NCI-H1105 (cell line): ENCODE results near the gene PTTG2.
"Not testable (repeated sequence)": the region's sequence is repeated elsewhere in the genome, so short reads cannot be mapped to it uniquely, and the experiment has no call there.

Experiments
- DNase-seq: peaks from one replicate; lab custom pipeline; 2025; lab: John Stamatoyannopoulos, UW

The PTTG2 gene

DNA sequence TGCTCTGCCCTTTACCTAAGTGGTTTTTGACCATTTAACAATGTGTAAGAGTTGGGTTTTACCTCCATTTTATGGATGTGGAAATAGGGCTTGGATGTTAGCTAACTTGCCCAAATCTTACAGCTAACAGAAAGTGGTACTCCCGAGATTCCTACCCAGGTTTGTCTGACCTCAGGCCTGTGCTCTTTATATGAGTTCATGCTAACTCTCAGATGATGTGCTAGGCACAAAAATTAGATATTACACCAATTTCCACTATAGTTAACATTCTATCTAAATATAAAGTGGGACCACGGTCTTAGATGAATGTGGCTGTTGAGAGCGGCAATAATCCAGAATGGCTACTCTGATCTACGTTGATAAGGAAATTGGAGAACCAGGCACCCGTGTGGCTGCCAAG, at the start of gene PTTG2:
PTTG2 (plus strand) TSS at position 301 of the 400 bp plus-strand sequence; CDS start at position 338, 37 bp downstream.
- no peak for DNase-seq

DNA sequence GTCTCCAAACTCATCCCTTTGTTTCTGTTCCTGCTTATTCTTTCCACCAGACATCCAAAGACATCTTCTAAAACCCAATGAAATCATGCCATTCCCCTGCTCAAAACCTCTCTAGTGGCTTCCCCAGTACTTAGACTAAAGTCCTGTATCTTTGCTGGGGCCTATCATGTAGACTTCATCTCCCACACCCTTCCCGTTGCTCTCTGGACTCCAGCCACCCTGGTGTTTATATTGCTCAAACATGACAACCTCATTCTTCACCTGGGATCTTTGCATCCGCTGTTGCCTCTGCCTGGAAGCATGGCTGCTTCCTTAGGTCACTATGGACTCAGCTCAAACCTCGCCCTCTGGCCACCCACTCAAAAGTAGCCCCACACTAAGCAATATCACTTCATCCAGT, 45.7 kb upstream of the PTTG2 start:
- DNase-seq = no peak

GRCh38 chr4:37917388-37917787, 42.8 kb upstream of the PTTG2 start:
- no peak for DNase-seq

GRCh38 chr4:37918653-37919052, 41.5 kb upstream of the PTTG2 start:
- no peak for DNase-seq

GRCh38 chr4:37922328-37922727, 37.9 kb upstream of the PTTG2 start:
- no peak for DNase-seq

GRCh38 chr4:37923089-37923488, 37.1 kb upstream of the PTTG2 start:
- DNase-seq = not testable (repeated sequence)

- DNase-seq = no peak
Observed at GRCh38 chr4:37924946-37925345, 35.3 kb upstream of the PTTG2 start.

GRCh38 chr4:37927434-37927833, 32.8 kb upstream of the PTTG2 start:
- no peak for DNase-seq

DNA sequence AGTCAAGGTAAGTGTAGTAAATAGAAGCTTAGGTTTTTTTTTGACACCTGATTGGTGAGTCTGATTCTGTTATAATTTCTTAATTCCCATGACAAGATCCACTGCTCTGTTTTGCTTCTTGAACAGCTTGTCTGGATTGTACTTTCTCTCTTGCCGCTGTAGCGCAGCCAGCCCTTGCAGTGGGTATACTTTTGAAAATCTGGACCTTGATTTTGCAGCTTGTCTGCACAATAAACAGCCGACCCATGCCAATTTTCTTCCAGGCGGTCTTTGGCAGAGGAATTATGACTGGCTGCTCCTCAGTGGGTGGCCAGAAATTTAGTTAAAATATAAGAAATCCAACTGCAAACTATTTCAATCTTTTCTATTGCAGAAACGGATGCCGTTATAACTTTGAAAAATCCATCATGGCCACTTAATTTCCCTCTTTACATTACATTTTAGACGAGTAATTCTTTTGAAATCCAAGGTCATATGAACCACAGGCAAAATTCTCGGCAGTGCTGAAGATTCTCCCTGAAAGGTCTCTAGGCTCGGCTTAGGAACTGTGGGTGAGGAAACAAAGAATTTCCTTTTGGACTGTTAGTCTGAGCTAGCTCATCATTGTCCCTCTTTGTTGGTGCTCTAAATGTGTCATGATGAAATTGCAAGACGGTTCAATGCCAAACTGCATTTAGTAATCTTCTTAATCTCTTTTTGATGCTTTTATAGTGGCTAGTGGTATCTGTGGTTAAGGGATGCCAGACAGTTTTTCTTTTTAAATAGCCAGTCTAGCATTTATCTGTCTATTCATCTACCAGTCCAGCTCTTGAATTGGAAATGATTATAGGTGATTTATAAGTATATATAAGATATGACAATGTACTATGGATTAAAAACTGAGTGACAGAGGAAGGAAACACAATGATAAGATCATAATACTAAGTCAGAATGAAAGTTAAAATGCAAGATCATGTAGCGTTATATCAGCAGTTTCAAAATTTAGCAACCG, 31.5 kb upstream of the PTTG2 start:
- DNase-seq = no peak

GRCh38 chr4:37934096-37934495, 26.1 kb upstream of the PTTG2 start:
- no peak for DNase-seq

DNA sequence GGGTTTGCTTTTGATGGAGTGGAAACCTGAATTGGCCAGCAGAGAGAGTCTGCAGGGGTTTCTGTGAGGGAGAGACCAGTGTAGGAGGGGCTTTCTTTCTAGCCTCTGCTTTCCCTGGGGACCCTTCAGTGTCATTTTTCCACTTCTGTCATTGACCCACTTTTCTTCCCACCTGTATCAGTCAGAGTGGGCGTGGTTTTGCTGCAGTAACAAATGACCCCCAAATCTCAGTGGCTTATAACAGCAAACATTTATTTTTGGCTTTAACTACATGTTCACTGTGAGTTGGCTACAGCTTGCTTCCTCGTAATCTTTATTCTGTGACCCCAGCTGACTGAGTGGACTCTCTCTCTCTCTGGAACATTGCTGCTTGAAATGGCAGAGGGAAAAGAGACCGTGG, 25.6 kb upstream of the PTTG2 start:
- no peak for DNase-seq

DNA sequence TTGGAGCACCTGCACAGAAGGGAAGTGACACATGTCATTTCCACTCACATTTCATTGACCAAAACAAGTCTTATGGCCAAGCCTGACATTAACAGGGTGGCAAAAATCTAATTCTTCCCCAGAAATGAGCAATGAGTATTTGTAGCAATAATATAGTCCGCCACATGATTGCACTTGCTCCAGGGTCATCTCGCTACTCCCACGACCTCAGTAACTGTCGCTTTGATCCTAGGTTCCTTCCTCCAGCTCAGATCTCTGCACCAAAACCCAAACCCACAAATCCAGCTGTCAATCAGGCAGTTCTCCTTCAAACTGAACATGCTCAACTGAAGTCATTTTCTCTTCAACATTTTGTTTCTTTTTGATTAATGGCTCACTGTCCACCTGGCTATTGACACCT, 25.2 kb upstream of the PTTG2 start:
- DNase-seq = no peak

- DNase-seq = no peak
Observed at GRCh38 chr4:37936889-37937498, 23.2 kb upstream of the PTTG2 start.

- DNase-seq = no peak
Observed at GRCh38 chr4:37938208-37938607, 22.0 kb upstream of the PTTG2 start.

- no peak for DNase-seq
Observed at GRCh38 chr4:37946503-37947179, 13.6 kb upstream of the PTTG2 start.

DNA sequence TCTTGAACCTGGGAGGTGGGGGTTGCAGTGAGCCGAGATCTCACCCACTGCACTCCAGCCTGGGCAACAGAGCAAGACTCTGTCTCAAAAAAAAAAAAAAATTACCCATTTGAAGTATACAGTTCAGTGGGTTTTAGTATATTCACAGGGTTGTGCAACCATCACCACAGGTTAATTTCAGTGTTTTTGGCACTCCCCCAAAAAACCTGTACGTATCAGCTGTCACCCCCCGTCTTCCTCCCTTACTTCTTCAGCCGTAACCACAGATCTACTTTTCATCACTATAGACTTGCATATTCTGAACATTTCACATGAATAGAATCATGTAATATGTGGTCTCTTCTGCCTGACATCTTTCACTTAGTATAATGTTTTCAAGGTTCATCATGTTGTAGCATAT, 11.7 kb upstream of the PTTG2 start:
- no peak for DNase-seq

DNA sequence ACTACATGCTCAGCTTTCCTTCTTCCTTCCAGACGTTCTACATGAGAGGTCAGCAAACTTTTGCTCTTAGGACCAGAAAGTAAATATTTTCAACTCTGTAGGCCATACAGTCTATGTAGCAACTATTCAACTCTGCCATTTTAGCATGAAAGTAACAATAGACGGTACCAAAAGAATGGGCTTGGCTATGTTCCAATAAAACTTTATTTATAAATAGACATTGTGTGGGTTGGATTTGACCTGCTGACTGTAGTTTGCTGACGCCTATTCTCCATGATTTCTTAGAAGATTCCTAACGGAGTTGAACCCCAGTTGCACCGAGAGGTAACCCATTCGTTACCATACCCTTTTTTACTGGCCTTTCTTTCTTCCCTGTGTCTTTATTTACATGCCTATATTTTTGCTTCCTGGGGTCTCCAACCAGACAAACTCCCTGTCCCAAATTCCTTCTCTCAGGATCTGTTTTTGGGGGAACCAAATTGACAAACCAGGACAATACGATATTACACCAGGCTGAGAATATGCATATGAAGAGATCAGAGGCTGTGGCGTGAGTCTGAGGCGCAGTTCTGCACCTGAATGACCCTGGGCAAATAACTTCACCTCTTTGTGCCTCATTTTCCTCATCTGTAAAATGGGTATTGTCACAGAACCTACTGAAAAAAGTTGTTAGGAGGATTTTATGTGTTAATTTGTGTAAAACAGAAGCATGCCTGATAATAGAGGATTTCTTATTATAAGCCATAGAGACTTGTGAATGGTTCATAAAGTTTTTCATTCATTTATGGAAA, 10.4 kb upstream of the PTTG2 start:
- DNase-seq = no peak

GRCh38 chr4:37951461-37952352, 8.5 kb upstream of the PTTG2 start:
- DNase-seq = no peak

DNA sequence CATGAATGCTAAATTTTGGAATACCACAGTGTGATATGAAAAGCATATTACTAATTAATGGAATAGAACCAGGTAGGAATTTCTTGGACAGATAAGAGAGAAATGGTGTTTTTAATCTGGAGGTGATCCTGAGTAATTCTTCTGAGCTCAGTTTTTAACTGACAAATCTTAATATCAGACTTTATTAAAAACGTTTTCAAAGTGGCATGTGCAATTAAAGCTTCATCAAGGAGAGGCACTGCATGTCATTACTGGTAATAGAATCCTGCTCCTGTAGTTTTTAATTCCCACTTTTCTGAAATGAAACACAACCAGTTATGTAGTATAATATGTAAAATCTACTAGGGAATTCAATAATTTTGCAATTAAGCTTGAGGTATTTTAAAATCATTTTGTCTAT, 7.0 kb upstream of the PTTG2 start:
- DNase-seq = no peak

DNA sequence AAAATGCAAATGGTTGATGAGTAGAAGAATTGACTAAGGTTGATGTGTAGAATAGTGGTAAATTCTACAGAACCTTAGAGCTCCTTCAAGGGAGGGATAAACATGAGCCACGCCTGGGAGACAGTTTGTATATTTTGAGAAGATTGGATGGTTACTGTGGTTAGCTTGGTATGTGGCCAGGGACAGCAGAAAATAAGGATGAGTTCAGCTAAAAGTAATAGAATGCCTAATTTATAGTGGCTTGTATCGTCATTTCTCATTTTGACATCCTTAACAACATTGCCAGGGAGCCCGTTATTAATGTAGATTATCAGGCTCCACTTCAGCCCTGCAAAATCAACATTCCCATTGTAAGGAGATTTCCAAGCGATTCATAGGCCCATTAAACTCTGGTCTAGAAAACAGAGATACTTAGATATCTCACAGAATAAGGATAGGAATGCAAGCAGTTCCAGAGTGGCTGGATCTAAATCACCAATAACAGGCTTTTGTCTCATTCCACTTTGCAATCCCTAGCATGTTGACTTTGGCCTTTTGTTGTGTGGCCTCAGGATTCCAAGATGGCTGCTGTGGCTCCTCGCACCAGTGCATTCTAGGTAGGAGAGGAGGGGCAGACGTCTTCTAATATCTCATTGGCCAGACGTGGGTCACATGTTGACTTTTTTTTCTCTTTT, 6.4 kb upstream of the PTTG2 start:
- DNase-seq = no peak
